Naive thymus-derived CD8-positive, alpha-beta T cell (primary cell): ENCODE measurements around the gene SLC2A2. TPM values are rescaled to one million over a fixed set of nuclear protein-coding genes. Genes with fewer than 3 reads are reported as not detected.

ENCODE experiments used
- polyA plus RNA-seq, 3 donors: library from polyadenylated mRNA; unstranded; fragments of 300-500 nt; fragmentation: Illumina TruSeq; gene quantifications; one replicate each; pipeline ENCODE4 v1.2.3, GENCODE V29; 2021
- total RNA-seq, 8 experiments: library from RNA in 2 of 8; stranded (reverse) in 2 of 8; gene quantifications; one replicate each; pipeline ENCODE4 v1.2.3 and lab custom pipeline; 2021 to 2026

Gene SLC2A2
- total and polyA plus RNA-seq, 5 experiments from 2014 or later = not detected

Other genes with a start within 250 kb of the SLC2A2 start
- 10 to 100 TPM; 35.4 to 35.5 TPM for gene RPL22L1, start 156.5 kb downstream of the SLC2A2 start, total RNA-seq
- gene RPL22L1, start 156.5 kb downstream of the SLC2A2 start, polyA plus RNA-seq = 10 to 100 TPM; 31.8 to 43.3 (median 36.2) TPM
- gene EIF5A2, start 118.1 kb downstream of the SLC2A2 start, total RNA-seq = 10 to 100 TPM; 10.6 to 14.5 TPM
- 10 to 100 TPM in 2 of 3 donors, 1 to 10 TPM in 1; 9.8 to 14.8 (median 11.6) TPM for gene EIF5A2, start 118.1 kb downstream of the SLC2A2 start, polyA plus RNA-seq